HepG2 (cell line): ENCODE data around the gene LMX1B. TPM values are rescaled to one million over a fixed set of nuclear protein-coding genes. Genes with fewer than 3 reads are reported as not detected.

Experiments
- ATM ChIP-seq: fragments of 450-650 bp; IDR thresholded peaks from 2 replicates; pipeline ENCODE4 v1.7.1; 2017; ENCODE audit warnings: mild to moderate bottlenecking, borderline replicate concordance
- CHD2 ChIP-seq: IDR thresholded peaks from 2 replicates; pipeline ENCODE4 v1.6.1; 2011; ENCODE audit warnings: low read depth, low read length, improper control_type of control experiment
- EHMT2 ChIP-seq: fragments of 200-600 bp; sonication (generic); IDR thresholded peaks from 2 replicates; pipeline ENCODE4 v1.7.0; 2017; ENCODE audit warnings: antibody characterized with exemption, low read depth, low read length, borderline replicate concordance
- FUBP1 ChIP-seq: sonication (generic); formaldehyde crosslinking; IDR thresholded peaks from 2 replicates; pipeline ENCODE4 v1.5.1; 2020; ENCODE audit warnings: missing genetic modification reagents, mild to moderate bottlenecking, borderline replicate concordance
- GABPA ChIP-seq, 2 experiments: IDR thresholded peaks; 2 replicates each; pipeline ENCODE4 v1.6.1; 2011 to 2016; ENCODE audit warnings: low read depth in 2 of 2, low read length in 1 of 2, missing biosample characterization in 1 of 2, missing genetic modification characterization in 1 of 2
- HIVEP1 ChIP-seq: sonication (generic); formaldehyde crosslinking; IDR thresholded peaks from 2 replicates; pipeline ENCODE4 v1.4.0; 2020; ENCODE audit warnings: mild to moderate bottlenecking, missing genetic modification reagents
- ISL2 ChIP-seq: sonication (generic); formaldehyde crosslinking; IDR thresholded peaks from 2 replicates; pipeline ENCODE4 v1.5.0; 2020; ENCODE audit warnings: missing genetic modification reagents
- JUN ChIP-seq: sonication (generic); formaldehyde crosslinking; IDR thresholded peaks from 2 replicates; pipeline ENCODE4 v1.4.0; 2020; ENCODE audit warnings: mild to moderate bottlenecking, missing genetic modification reagents
- MED13 ChIP-seq: sonication (generic); formaldehyde crosslinking; IDR thresholded peaks from 2 replicates; pipeline ENCODE4 v1.5.0; 2020; ENCODE audit warnings: missing genetic modification reagents
- NFKB2 ChIP-seq: sonication (generic); formaldehyde crosslinking; IDR thresholded peaks from 2 replicates; pipeline ENCODE4 v1.4.0; 2020; ENCODE audit warnings: missing genetic modification reagents, borderline replicate concordance
- PAXIP1 ChIP-seq: sonication (generic); formaldehyde crosslinking; conservative IDR thresholded peaks from 2 replicates; pipeline ENCODE4 v1.4.0; 2020; ENCODE audit warnings: mild to moderate bottlenecking, missing genetic modification reagents, moderate library complexity
- SKI ChIP-seq: fragments of 450-650 bp; IDR thresholded peaks from one replicate; pipeline ENCODE4 v1.6.1; 2018; ENCODE audit warnings: mild to moderate bottlenecking; ENCODE audit not compliant: partially characterized antibody
- SNAPC4 ChIP-seq: sonication (generic); formaldehyde crosslinking; IDR thresholded peaks from 2 replicates; pipeline ENCODE4 v1.4.0; 2020; ENCODE audit warnings: mild to moderate bottlenecking, missing genetic modification reagents
- SRY ChIP-seq: sonication (generic); formaldehyde crosslinking; IDR thresholded peaks from 2 replicates; pipeline ENCODE4 v1.8.0; 2022; ENCODE audit warnings: mild to moderate bottlenecking, missing genetic modification reagents
- SSRP1 ChIP-seq: IDR thresholded peaks from 2 replicates; pipeline ENCODE4 v1.6.1; 2016; ENCODE audit warnings: control low read depth
- TCF7 ChIP-seq: sonication (generic); IDR thresholded peaks from 2 replicates; pipeline ENCODE4 v1.6.1; 2016; ENCODE audit warnings: antibody characterized with exemption, low read depth
- ZMAT5 ChIP-seq: sonication (generic); formaldehyde crosslinking; IDR thresholded peaks from 2 replicates; pipeline ENCODE4 v1.5.0; 2020; ENCODE audit warnings: mild to moderate bottlenecking, low read depth, missing genetic modification reagents, borderline replicate concordance
- ZNF557 ChIP-seq: sonication (generic); formaldehyde crosslinking; IDR thresholded peaks from 2 replicates; pipeline ENCODE4 v1.4.0; 2020; ENCODE audit warnings: missing genetic modification reagents
- ZSCAN12 ChIP-seq: sonication (generic); formaldehyde crosslinking; IDR thresholded peaks from 2 replicates; pipeline ENCODE4 v1.9.0; 2021; ENCODE audit warnings: mild to moderate bottlenecking, missing genetic modification reagents
- polyA plus RNA-seq, 8 experiments: library from polyadenylated mRNA; depleted of rRNA in 3 of 8; stranded (reverse) in 7 of 8; unstranded in 1 of 8; fragments of >200 nt; fragmentation: Illumina TruSeq in 4 of 8; extraction: Trizol in 4 of 8; gene quantifications; 2 replicates each; pipeline versions ENCODE4 v1.2.1 to v1.2.3, GENCODE V29; 2011 to 2016; ENCODE audit warnings: low read depth in 4 of 8, missing spikeins in 1 of 8, mixed read lengths in 1 of 8; ENCODE audit not compliant: insufficient read depth in 1 of 8
- total RNA-seq, 5 experiments: library from RNA; depleted of rRNA; stranded (reverse); fragments of >200 nt; fragmentation: Illumina TruSeq; extraction: Trizol; gene quantifications; 2 replicates each; pipeline ENCODE4 v1.2.3, GENCODE V29; 2016; ENCODE audit warnings: low read depth in 1 of 5

Gene LMX1B
- total and polyA plus RNA-seq, 2 of the 13 experiments (the other 11 are each of a cell fraction or from before 2014, with no cell fraction given): not detected

GRCh38 chr9:126704892-126705766 lies 91.4 kb downstream of the LMX1B start (continued):
- no peak for TF ChIP-seq SKI
- TF ChIP-seq SSRP1 (CRISPR knock-in tag): no peak
- TF ChIP-seq ZNF557: no peak
- no peak for TF ChIP-seq GABPA (IDR thresholded peaks at IDR 0.05; ENCODE audit: low read depth, low read length)
- no peak for TF ChIP-seq GABPA (CRISPR knock-in tag; IDR thresholded peaks at IDR 0.05; ENCODE audit: low read depth)
- TF ChIP-seq HIVEP1 (CRISPR knock-in tag): no peak
- TF ChIP-seq CHD2: no peak
- TF ChIP-seq FUBP1: no peak
- no peak for TF ChIP-seq MED13 (CRISPR knock-in tag)
- no peak for TF ChIP-seq SRY (CRISPR knock-in tag)
- no peak for TF ChIP-seq PAXIP1 (CRISPR knock-in tag)
- no peak for TF ChIP-seq ATM
- no peak for TF ChIP-seq ZSCAN12 (CRISPR knock-in tag)
- TF ChIP-seq TCF7: no peak
- TF ChIP-seq ISL2 (CRISPR knock-in tag): no peak
- no peak for TF ChIP-seq ZMAT5 (CRISPR knock-in tag)
- no peak for TF ChIP-seq SNAPC4 (CRISPR knock-in tag)
- TF ChIP-seq JUN (CRISPR knock-in tag): no peak
- TF ChIP-seq NFKB2: peak; percentile 41; the same call in 1 of the 2 replicates
- TF ChIP-seq EHMT2: no peak
